Forelimb muscle (tissue), 1 donor: ENCODE measurements around the gene FN1. TPM values are rescaled to one million over a fixed set of nuclear protein-coding genes. Genes with fewer than 3 reads are reported as not detected.

ENCODE experiments used
- DNase-seq: peaks from one replicate; pipeline ENCODE4 v3.0.0-alpha.2; 2013; ENCODE audit warnings: low read depth
- polyA plus RNA-seq: library from polyadenylated mRNA; unstranded; fragments of 120-200 nt; gene quantifications from one replicate; pipeline ENCODE4 v1.2.1, GENCODE V29; 2013; ENCODE audit not compliant: insufficient read length

FN1 gene
- polyA plus RNA-seq, 1 donor, result 410 TPM

GRCh38 chr2:215407061-215407460 lies 28.8 kb downstream of the FN1 start:
- DNase-seq, result no peak

- DNase-seq, result no peak
Observed at GRCh38 chr2:215405722-215406581, 29.9 kb downstream of the FN1 start.

- DNase-seq, result no peak
Observed at GRCh38 chr2:215404348-215405012, 31.4 kb downstream of the FN1 start.

GRCh38 chr2:215403441-215404347 lies 32.2 kb downstream of the FN1 start:
- DNase-seq, result no peak

- peak; percentile 32 for DNase-seq
Observed at GRCh38 chr2:215401896-215402379, 33.9 kb downstream of the FN1 start.

- DNase-seq, result no peak
Observed at GRCh38 chr2:215399067-215399716, 36.7 kb downstream of the FN1 start.

GRCh38 chr2:215397632-215398341 lies 38.1 kb downstream of the FN1 start:
- DNase-seq, result no peak

- no peak for DNase-seq
Observed at GRCh38 chr2:215396595-215397313, 39.1 kb downstream of the FN1 start.

GRCh38 chr2:215395687-215396460 lies 40.0 kb downstream of the FN1 start:
- DNase-seq, result no peak

- DNase-seq, result no peak
Observed at GRCh38 chr2:215394102-215394805, 41.6 kb downstream of the FN1 start.

GRCh38 chr2:215392687-215393270 lies 43.1 kb downstream of the FN1 start:
- DNase-seq, result no peak

GRCh38 chr2:215392164-215392563 lies 43.7 kb downstream of the FN1 start:
- no peak for DNase-seq

- DNase-seq, result no peak
Observed at GRCh38 chr2:215391531-215391930, 44.3 kb downstream of the FN1 start.

GRCh38 chr2:215390550-215390913 lies 45.3 kb downstream of the FN1 start:
- DNase-seq, result no peak

GRCh38 chr2:215388002-215388728 lies 47.7 kb downstream of the FN1 start:
- no peak for DNase-seq

- DNase-seq, result no peak
Observed at GRCh38 chr2:215386566-215386965, 49.3 kb downstream of the FN1 start.

- no peak for DNase-seq
Observed at GRCh38 chr2:215384710-215385109, 51.2 kb downstream of the FN1 start.
